ENCODE data around the gene MYBPC2.

Gene MYBPC2

DNA sequence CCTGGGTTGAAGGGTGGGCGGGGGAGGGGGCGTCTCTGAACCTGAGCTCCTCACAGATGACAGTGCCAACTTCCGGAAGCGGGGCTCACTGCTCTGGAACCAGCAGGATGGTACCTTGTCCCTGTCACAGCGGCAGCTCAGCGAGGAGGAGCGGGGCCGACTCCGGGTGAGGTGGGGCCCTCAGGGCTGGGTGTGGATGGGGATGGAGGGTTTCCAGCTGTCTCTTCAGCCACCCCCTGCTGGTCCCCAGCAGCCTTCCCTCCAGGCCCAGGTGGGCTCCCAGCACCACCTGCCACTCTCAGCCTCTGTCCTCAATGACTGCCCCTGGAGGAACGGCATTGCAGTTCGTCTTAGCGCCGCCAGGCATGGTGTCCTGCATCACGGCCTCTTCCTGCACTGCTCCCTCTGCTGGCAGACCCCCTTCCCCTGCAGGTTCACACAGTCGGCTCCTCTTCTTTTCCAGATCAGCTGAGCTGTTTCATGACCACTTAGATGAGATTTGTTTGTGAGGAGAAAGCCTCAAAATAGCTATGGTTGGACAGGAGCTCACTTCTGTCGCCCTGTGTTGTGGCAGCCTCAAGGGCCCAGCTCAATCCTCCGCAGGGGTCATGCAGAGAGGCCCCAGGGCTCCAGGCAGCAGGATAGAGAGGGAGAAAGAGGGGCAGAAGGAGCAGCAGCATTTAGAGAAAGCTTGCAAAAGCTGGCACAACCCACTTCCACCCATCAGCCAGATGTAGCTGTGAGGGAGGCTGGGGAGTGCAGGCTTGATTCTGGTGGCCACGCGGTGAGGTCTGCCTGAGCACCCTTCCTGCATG lies 46.4 kb downstream of the MYBPC2 start:
- DNase-seq (ENCODE audit: extremely low read depth in 1 of 2, low read depth in 1 of 2): no peak

DNA sequence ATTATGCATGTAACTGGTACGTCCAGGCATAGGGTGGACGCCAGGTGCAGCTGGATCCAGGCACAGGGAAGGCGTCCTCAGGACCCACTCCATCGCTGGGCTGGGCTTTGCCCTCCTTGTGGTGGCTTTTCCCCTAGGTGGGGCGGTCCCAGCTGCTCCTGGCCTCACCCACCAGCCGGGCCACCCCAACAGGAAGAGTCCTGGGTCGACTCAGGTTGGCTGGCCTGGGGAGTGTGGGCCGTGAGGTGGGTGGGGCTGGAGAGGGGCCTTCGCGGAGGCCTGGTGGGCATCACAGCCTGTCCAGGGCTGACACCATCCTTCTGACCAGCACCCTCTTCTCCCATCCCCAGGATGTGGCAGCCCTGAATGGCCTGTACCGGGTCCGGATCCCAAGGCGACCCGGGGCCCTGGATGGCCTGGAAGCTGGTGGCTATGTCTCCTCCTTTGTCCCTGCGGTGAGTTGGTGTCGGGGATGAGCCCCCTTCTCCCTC lies 47.1 kb downstream of the MYBPC2 start:
- DNase-seq (ENCODE audit: extremely low read depth in 1 of 2, low read depth in 1 of 2): no peak

- DNase-seq (ENCODE audit: extremely low read depth in 1 of 2, low read depth in 1 of 2): no peak
Observed at GRCh38 chr19:50480281-50481111, 47.8 kb downstream of the MYBPC2 start.

DNA sequence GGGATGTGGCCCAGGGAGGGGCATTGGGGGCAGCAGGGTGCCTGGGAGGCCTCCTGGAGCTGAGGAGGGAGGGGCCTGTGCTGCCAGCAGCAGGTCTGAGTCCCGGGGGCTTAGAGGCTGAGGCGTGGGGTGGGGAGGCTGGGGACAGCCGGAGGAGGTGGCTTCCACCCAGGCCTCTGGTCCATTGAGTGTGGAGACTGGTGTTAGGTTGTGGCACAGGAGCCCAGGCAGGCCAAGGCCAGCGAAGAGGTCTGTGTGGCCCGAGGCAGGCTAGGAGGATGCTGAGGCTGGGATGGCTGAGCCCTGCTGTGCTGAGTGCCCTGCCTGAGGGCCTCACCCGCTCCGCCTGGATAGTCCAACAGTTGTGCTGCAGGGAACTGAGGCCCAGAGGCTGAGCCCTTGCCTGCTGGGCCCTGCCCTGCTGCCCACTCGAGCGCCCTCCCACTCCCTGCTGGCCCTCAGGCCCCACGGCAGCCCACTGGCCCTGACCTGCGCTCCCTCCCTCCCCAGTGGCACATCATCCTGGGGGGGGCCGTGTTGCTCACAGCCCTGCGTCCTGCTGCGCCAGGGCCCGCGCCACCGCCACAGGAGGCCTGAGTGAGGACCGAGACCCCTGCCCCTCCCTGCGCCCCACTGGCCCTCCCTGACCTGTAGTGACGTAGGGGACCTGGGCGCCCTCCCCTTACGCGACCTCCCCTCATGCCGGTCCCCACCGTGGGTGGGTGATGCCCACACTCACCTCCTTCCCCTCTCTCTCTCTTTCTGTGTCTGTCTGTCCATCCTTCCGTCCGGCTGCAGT lies 48.9 kb downstream of the MYBPC2 start:
- DNase-seq (ENCODE audit: extremely low read depth in 1 of 2, low read depth in 1 of 2): no peak

- no peak for DNase-seq (ENCODE audit: extremely low read depth in 1 of 2, low read depth in 1 of 2)
Observed at GRCh38 chr19:50482271-50482855, 49.7 kb downstream of the MYBPC2 start.

DNA sequence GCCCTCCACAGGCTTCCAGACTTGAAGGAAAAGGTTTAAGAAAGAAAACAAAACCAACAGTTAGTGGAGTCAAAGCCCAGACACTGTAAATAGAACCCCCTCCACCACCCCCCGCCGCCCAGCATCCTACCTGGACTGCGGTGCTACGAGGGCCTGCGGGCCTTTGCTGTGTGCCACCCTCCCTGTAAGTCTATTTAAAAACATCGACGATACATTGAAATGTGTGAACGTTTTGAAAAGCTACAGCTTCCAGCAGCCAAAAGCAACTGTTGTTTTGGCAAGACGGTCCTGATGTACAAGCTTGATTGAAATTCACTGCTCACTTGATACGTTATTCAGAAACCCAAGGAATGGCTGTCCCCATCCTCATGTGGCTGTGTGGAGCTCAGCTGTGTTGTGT lies 50.2 kb downstream of the MYBPC2 start:
- no peak for DNase-seq (ENCODE audit: extremely low read depth in 1 of 2, low read depth in 1 of 2)

DNA sequence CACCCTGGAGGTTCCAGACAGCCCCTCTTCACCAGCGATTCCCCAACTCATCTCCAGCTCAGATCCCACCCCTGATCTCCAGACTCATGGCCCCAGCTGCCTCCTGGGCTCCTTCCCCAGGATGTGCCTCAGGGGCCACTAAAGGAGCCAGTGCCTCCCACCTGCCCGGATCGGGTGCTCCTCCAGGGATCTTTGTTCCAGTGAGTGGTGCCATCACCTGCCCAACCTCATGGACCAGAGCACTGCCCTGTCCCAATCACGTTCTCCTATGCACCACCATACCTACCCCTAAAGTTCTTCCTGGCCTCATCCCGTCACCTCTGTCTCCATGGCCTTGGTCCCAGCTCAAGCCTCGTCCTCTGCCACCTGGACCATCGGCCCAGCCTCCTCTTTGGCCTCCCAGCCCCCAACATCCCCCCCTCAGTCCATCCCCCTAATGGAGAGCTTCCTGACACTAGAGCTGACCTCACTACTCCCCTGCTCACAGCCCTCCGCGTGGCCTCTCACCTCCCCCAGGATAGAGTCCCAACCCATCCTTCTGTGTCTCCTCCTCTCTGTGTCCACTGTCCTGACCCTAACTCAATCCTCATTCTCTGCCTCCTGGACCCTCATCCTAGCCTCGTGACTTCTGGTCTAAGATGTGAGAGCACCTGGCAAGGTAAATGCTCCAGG lies 52.7 kb downstream of the MYBPC2 start:
- no peak for DNase-seq (ENCODE audit: extremely low read depth in 1 of 2, low read depth in 1 of 2)

DNA sequence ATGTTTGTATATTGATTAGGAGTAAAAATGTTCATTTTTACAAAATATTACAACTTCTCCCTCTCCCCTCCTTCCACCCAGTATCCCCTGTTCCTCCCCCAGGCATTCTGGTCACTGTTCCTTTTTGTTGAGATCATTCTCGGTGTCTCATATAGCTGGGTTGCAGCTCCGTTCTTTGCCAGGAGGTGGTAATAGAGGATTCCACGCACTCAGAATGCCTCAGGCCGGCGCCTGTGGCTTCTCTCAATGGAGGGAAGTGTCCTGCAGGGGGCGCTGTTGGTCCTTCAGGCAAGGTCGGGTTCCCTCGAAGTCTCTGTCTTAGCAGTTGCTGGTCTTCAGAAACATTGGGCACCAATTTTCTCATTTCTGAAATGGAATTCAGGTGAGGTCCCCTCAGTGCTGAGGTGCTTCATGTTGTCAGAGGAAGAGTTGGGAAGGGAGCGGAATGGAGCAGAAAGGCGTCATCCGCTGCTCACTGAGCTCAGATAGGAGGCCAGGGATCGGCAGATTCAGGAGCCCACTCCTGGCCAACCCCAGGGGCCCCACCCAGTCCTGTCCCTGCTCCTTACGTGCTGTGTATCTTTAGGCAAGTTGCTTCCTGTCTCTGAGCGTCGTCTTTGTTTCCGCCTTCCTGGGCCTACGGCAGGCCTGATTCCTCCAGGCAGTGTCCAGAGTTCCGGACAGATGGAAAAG lies 54.3 kb downstream of the MYBPC2 start:
- DNase-seq (ENCODE audit: extremely low read depth in 1 of 2, low read depth in 1 of 2): peak; percentile 32 to 60

GRCh38 chr19:50488389-50489194 lies 55.9 kb downstream of the MYBPC2 start:
- DNase-seq (ENCODE audit: extremely low read depth in 1 of 2, low read depth in 1 of 2): no peak

DNA sequence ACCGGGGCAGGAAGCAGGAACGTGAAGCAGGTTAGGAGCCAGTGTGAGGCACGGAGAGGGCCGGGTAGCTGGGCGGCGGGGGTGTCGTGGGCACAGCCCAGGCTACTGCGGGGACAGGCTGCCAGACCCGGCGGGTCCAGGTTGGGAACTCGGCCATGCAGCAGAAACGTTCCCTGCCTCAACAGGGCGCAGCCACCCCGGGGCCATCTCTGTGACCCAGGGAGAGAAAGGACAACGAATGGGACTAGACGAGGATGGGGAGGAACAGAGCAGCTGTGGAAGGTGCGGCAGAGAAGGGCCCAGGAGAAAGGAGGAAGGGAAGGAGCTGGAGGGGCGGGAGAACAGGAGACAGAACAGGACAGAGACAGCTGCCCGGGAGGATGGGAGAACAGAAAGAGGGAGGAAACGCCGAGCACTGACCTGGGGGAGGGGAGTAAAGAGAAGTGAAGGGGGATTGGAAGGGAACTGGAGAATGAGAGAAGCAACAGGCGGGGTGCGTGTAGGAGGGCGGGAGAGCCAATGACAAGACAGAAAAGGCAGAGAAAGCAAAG lies 56.8 kb downstream of the MYBPC2 start:
- no peak for DNase-seq (ENCODE audit: extremely low read depth in 1 of 2, low read depth in 1 of 2)

- no peak for DNase-seq (ENCODE audit: extremely low read depth in 1 of 2, low read depth in 1 of 2)
Observed at GRCh38 chr19:50490411-50490811, 57.7 kb downstream of the MYBPC2 start.

- DNase-seq (ENCODE audit: extremely low read depth in 1 of 2, low read depth in 1 of 2): no peak
Observed at GRCh38 chr19:50490991-50491472, 58.3 kb downstream of the MYBPC2 start.

- DNase-seq (ENCODE audit: extremely low read depth in 1 of 2, low read depth in 1 of 2): no peak
Observed at GRCh38 chr19:50492303-50493052, 59.8 kb downstream of the MYBPC2 start.

GRCh38 chr19:50493171-50493570 lies 60.5 kb downstream of the MYBPC2 start:
- no peak for DNase-seq (ENCODE audit: extremely low read depth in 1 of 2, low read depth in 1 of 2)

- no peak for DNase-seq (ENCODE audit: extremely low read depth in 1 of 2, low read depth in 1 of 2)
Observed at GRCh38 chr19:50494186-50495019, 61.7 kb downstream of the MYBPC2 start.

- DNase-seq (ENCODE audit: extremely low read depth in 1 of 2, low read depth in 1 of 2): no peak
Observed at GRCh38 chr19:50495020-50495531, 62.4 kb downstream of the MYBPC2 start.
